ENCODE data around the gene SMOC1.

SMOC1 gene

GRCh38 chr14:69983317-69983716, 104.1 kb downstream of the SMOC1 start:
- DNase-seq, result no peak

GRCh38 chr14:69985463-69985862, 106.2 kb downstream of the SMOC1 start:
- DNase-seq, result no peak

GRCh38 chr14:69986336-69986735, 107.1 kb downstream of the SMOC1 start:
- DNase-seq, result no peak

GRCh38 chr14:69987406-69988121, 108.3 kb downstream of the SMOC1 start:
- DNase-seq, result no peak

- DNase-seq, result no peak
Measured at GRCh38 chr14:69988979-69989378, 109.8 kb downstream of the SMOC1 start.

GRCh38 chr14:69989622-69990021, 110.4 kb downstream of the SMOC1 start:
- no peak for DNase-seq

GRCh38 chr14:69990323-69990722, 111.1 kb downstream of the SMOC1 start:
- DNase-seq, result no peak

- no peak for DNase-seq
Measured at GRCh38 chr14:69991422-69991821, 112.2 kb downstream of the SMOC1 start.

GRCh38 chr14:69992564-69992963, 113.3 kb downstream of the SMOC1 start:
- DNase-seq, result no peak

GRCh38 chr14:69993326-69993725, 114.1 kb downstream of the SMOC1 start:
- DNase-seq, result no peak

- no peak for DNase-seq
Measured at GRCh38 chr14:69994002-69994401, 114.8 kb downstream of the SMOC1 start.

GRCh38 chr14:69996216-69996615, 117.0 kb downstream of the SMOC1 start:
- peak; percentile 7 to 25 for DNase-seq

GRCh38 chr14:69997849-69998248, 118.6 kb downstream of the SMOC1 start:
- DNase-seq, result no peak

GRCh38 chr14:69999261-69999674, 120.1 kb downstream of the SMOC1 start:
- no peak for DNase-seq

GRCh38 chr14:70000601-70001000, 121.4 kb downstream of the SMOC1 start:
- no peak for DNase-seq

GRCh38 chr14:70002589-70003346, 123.6 kb downstream of the SMOC1 start:
- no peak for DNase-seq

- no peak for DNase-seq
Measured at GRCh38 chr14:70004791-70005190, 125.6 kb downstream of the SMOC1 start.

GRCh38 chr14:70005281-70005805, 126.1 kb downstream of the SMOC1 start:
- DNase-seq, result no peak

GRCh38 chr14:70006699-70007098, 127.5 kb downstream of the SMOC1 start:
- DNase-seq, result no peak

GRCh38 chr14:70008284-70009262, 129.4 kb downstream of the SMOC1 start:
- DNase-seq, result no peak

- DNase-seq, result no peak
Measured at GRCh38 chr14:70009961-70010360, 130.7 kb downstream of the SMOC1 start.

GRCh38 chr14:70011098-70011497, 131.9 kb downstream of the SMOC1 start:
- DNase-seq, result no peak

GRCh38 chr14:70011708-70012107, 132.5 kb downstream of the SMOC1 start:
- no peak for DNase-seq

All from inflammatory macrophage (primary cell).